ENCODE measurements around the gene RGS12. TPM values are rescaled to one million over a fixed set of nuclear protein-coding genes. Genes with fewer than 3 reads are reported as not detected.

RGS12 gene
- total RNA-seq, 1 experiment from 2014 or later: 26.3 TPM

DNA sequence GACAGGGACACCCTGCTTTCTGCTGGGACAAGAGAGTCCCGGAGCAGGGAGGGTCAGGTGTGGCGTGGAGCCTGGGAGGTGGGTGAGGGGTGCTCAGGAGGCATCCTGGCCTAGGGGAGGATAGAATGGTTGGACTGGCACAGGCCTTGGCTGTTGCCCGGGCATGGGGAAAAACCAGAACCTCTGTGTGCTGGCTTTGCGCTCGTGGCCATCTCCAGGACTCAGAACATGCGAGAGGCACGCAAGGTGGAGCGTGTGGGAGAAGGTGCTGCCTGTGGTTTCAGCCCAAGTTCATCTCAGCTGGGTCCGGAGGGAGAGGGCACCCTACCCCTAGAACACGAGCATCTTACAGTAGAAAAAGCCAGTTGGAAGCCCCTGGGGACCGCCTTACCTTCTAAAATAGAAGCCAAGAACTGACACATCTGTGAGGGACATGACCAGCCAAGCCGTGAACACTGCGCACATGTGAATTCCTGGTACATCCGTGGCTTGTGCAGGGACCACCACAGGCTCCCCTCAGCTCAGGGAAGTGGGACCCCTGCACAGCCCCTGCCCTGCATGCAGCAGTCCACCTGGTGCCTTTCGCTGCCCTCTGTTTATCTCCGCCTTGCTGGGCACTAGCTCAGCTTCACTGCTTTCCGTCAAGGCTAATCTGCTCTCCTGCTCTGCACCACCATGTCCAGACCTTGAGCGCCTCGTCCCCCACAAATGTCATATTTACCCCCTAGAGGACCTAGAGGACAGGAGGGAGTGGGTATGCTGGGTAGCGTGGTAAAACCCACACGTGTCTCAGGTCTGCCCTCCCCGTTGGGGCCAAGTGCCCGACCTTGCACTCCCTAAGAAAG is 30.4 kb upstream of the RGS12 start:
- H3K27ac ChIP-seq: no peak overlapping the region
- no peaks in the 10 kb centered on the region for H3K36me3 ChIP-seq
- DNase-seq: peak in 1 of 2 experiments; percentile 1
- no peaks in the 10 kb centered on the region for H3K4me1 ChIP-seq
- no peaks in the 10 kb centered on the region for H3K9me3 ChIP-seq (replicated peaks)
- H3K4me3 ChIP-seq: no peak overlapping the region
- no peaks in the 10 kb centered on the region for H3K27me3 ChIP-seq

DNA sequence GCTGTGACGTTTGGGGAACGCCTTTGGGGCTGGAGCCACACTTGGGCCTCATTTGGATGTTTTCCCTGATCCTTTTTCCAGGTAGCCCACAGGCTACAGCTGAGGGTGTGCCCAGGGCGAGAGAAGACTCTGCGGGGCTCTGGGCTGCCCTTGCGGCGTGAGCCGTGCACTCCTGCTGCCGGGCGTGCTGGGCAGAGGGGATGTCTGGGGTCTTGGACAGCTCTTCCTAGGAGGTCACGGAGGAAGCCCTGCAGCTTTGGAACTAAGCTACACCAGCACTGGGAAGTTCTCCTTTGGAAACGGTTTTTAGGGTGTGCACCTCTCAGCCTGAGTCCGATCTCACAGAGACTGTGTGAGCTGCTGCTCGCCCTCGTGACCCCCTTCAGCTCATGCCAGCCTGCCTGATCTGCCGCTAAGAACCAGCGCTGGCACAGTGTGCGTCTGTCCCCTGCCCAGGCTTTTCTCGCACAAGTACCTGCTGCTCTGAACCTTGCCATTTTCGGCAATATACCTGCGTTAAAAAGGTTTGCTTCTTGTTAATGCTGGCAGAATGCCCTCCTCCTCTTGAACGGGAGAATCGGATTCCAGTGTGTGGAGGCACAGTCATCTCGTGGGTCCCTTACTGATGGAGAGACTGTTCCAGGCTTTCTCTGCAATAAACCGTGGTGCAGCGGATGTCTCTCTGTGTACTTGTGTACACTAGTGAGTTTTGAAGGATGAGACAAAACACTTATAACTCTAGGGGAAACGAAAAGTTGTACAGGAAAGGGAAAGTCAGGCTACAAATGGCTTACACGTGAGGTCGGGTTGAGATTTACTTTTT is 29.6 kb upstream of the RGS12 start:
- Histone ChIP-seq H3K4me3 (no peak overlapping the region), H3K36me3 (no peaks in the 10 kb centered on the region), H3K4me1 (no peaks in the 10 kb centered on the region; the same call in 1 of the 2 replicates), H3K9me3 (replicated peaks) (no peaks in the 10 kb centered on the region), H3K27me3 (no peaks in the 10 kb centered on the region), H3K27ac (no peak overlapping the region)
- peak in 1 of 2 experiments; percentile 0 for DNase-seq

- Histone ChIP-seq H3K4me3 (no peak overlapping the region), H3K9me3 (replicated peaks) (no peaks in the 10 kb centered on the region), H3K27me3 (no peaks in the 10 kb centered on the region), H3K27ac (no peak overlapping the region), H3K4me1 (no peaks in the 10 kb centered on the region; the same call in 1 of the 2 replicates), H3K36me3 (no peaks in the 10 kb centered on the region)
- peak in 1 of 2 experiments; percentile 0 for DNase-seq
These were observed 29.0 kb upstream of the RGS12 start for GRCh38 chr4:3263876-3264193.

GRCh38 chr4:3266076-3266475 is 26.7 kb upstream of the RGS12 start:
- Histone ChIP-seq H3K4me1 (peaks cover 16% of the 10 kb centered on the region), H3K27me3 (no peaks in the 10 kb centered on the region; the same call in 1 of the 2 replicates), H3K36me3 (no peaks in the 10 kb centered on the region), H3K9me3 (replicated peaks) (no peaks in the 10 kb centered on the region), H3K4me3 (no peak overlapping the region), H3K27ac (no peak overlapping the region)
- DNase-seq: peak in 1 of 2 experiments; percentile 0

DNA sequence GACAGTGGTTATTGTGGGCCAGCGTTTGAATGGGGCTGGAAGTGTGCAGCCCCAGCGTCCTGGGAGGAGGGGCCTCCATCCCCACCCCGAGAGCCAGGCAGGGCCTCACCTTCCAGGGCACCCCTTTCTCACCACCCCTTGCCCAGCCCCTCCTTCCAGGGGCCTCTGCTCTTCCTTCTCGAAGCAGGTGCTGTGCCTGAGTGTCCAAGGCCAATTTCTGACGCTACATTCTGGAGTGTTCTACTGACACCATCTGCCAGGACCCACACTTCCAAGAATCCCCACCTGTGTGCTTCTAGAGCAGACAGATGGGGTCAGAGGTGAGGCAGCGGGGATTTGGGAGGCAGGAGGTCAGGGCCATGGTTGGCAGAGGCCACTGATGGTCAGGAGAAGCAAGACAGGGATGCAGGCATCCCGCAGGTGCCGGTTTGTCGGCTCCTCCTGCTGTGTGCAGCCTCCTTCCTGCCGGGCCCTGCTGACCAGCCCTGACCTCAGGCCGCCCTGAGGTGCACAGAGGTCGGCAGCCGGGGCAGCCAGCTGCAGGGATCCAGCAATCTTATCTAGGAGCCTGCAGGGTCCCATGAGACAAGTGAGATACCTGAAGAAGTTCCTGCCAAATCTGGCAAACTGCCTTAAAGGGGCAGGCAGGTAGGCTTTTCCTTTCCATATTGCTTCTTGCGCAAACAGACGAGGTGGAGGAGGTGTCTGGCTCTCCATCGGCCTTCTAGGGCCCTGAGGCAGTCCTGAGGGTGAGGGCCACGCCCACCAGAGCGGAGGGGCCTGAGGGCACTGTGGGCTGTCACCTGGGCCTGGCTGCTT is 25.0 kb upstream of the RGS12 start:
- no peaks in the 10 kb centered on the region for H3K36me3 ChIP-seq
- peak in 1 of 2 experiments; percentile 2 for DNase-seq
- H3K4me1 ChIP-seq: peaks cover 16% of the 10 kb centered on the region
- H3K27ac ChIP-seq: no peak overlapping the region
- no peaks in the 10 kb centered on the region; the same call in 1 of the 2 replicates for H3K27me3 ChIP-seq
- no peaks in the 10 kb centered on the region for H3K9me3 ChIP-seq (replicated peaks)
- H3K4me3 ChIP-seq: no peak overlapping the region

- Histone ChIP-seq H3K36me3 (no peaks in the 10 kb centered on the region), H3K9me3 (replicated peaks) (no peaks in the 10 kb centered on the region), H3K27me3 (no peaks in the 10 kb centered on the region; the same call in 1 of the 2 replicates), H3K4me3 (no peak overlapping the region), H3K27ac (no peak overlapping the region), H3K4me1 (peaks cover 16% of the 10 kb centered on the region)
- peak in 1 of 2 experiments; percentile 7 for DNase-seq
These were observed 24.3 kb upstream of the RGS12 start for GRCh38 chr4:3268395-3269104.

- peak overlapping the region; percentile 13 for H3K27ac ChIP-seq
- H3K4me1 ChIP-seq: peaks cover 16% of the 10 kb centered on the region
- H3K4me3 ChIP-seq: peak overlapping the region; percentile 13
- no peaks in the 10 kb centered on the region for H3K9me3 ChIP-seq (replicated peaks)
- DNase-seq: peak; percentile 56 to 63
- H3K27me3 ChIP-seq: no peaks in the 10 kb centered on the region; the same call in 1 of the 2 replicates
- H3K36me3 ChIP-seq: no peaks in the 10 kb centered on the region
These were observed 23.5 kb upstream of the RGS12 start for GRCh38 chr4:3269105-3269927.

GRCh38 chr4:3269991-3270611 is 22.7 kb upstream of the RGS12 start:
- Histone ChIP-seq H3K4me3 (peak overlapping the region; percentile 13), H3K4me1 (peaks cover 16% of the 10 kb centered on the region), H3K36me3 (no peaks in the 10 kb centered on the region), H3K27ac (peak overlapping the region; percentile 13), H3K27me3 (no peaks in the 10 kb centered on the region; the same call in 1 of the 2 replicates), H3K9me3 (replicated peaks) (no peaks in the 10 kb centered on the region)
- peak; percentile 54 to 58 for DNase-seq

- no peak overlapping the region for H3K4me3 ChIP-seq
- no peak overlapping the region for H3K27ac ChIP-seq
- no peaks in the 10 kb centered on the region for H3K36me3 ChIP-seq
- no peak for DNase-seq
- no peaks in the 10 kb centered on the region; the same call in 1 of the 2 replicates for H3K9me3 ChIP-seq (replicated peaks)
- H3K4me1 ChIP-seq: peaks cover 16% of the 10 kb centered on the region
- H3K27me3 ChIP-seq: no peaks in the 10 kb centered on the region; the same call in 1 of the 2 replicates
These were observed 21.7 kb upstream of the RGS12 start for GRCh38 chr4:3271131-3271530.

GRCh38 chr4:3276986-3277385 is 15.8 kb upstream of the RGS12 start:
- Histone ChIP-seq H3K9me3 (replicated peaks) (no peaks in the 10 kb centered on the region; the same call in none of the 2 replicates), H3K36me3 (no peaks in the 10 kb centered on the region)
- DNase-seq: no peak

GRCh38 chr4:3280466-3280865 is 12.4 kb upstream of the RGS12 start:
- no peak overlapping the region for H3K4me3 ChIP-seq
- no peak for DNase-seq
- H3K9me3 ChIP-seq (replicated peaks): no peaks in the 10 kb centered on the region; the same call in none of the 2 replicates
- no peaks in the 10 kb centered on the region for H3K36me3 ChIP-seq
- no peaks in the 10 kb centered on the region for H3K27me3 ChIP-seq
- H3K4me1 ChIP-seq: no peaks in the 10 kb centered on the region
- H3K27ac ChIP-seq: no peak overlapping the region

More at GRCh38 chr4:3276986-3277385, 15.8 kb upstream of the RGS12 start:
- Histone ChIP-seq H3K27me3 (no peaks in the 10 kb centered on the region), H3K4me1 (no peaks in the 10 kb centered on the region), H3K4me3 (no peak overlapping the region), H3K27ac (no peak overlapping the region)

DNA sequence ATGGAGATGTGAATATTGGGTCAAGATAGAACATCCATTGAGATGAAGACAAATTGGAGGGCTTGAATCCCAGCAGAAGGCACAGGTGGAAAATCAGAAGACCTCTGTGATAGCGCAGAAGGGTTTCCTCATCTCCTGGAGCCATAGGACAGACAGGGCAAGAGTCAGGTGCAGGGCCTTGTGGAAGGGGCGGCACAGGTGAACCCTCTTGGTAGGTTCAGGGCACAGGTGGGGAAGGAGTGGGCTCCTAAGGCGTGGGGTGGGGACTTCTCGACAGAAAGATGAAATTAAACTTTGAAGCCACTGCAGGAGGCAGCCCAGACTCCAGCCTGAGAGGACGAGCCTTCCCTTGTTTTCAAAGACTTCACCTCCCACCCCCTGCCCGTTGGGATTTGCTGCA is 9.3 kb upstream of the RGS12 start:
- H3K4me3 ChIP-seq: no peak overlapping the region
- no peak for DNase-seq
- H3K36me3 ChIP-seq: no peaks in the 10 kb centered on the region
- H3K4me1 ChIP-seq: no peaks in the 10 kb centered on the region
- H3K27ac ChIP-seq: no peak overlapping the region
- no peaks in the 10 kb centered on the region; the same call in 1 of the 2 replicates for H3K27me3 ChIP-seq
- no peaks in the 10 kb centered on the region; the same call in 1 of the 2 replicates for H3K9me3 ChIP-seq (replicated peaks)

- H3K36me3 ChIP-seq: no peaks in the 10 kb centered on the region
- DNase-seq: peak in 1 of 2 experiments; percentile 4
- H3K4me3 ChIP-seq: no peak overlapping the region
- no peaks in the 10 kb centered on the region; the same call in 1 of the 2 replicates for H3K27me3 ChIP-seq
- no peaks in the 10 kb centered on the region; the same call in 1 of the 2 replicates for H3K9me3 ChIP-seq (replicated peaks)
- H3K27ac ChIP-seq: no peak overlapping the region
- H3K4me1 ChIP-seq: no peaks in the 10 kb centered on the region
These were observed 8.9 kb upstream of the RGS12 start for GRCh38 chr4:3283916-3284315.
